Mucosa of descending colon (tissue), 3 donors: ENCODE results near the gene FHL5. TPM values are rescaled to one million over a fixed set of nuclear protein-coding genes. Genes with fewer than 3 reads are reported as not detected.

ENCODE experiments used
- ATAC-seq: fragments of 200-7000 bp; cut with Tn5 transposase; one replicate; pipeline ENCODE4 v1.9.1; 2020; ENCODE audit warnings: mild to moderate bottlenecking, moderate library complexity
- DNase-seq, 3 donors: peaks; one replicate each; pipeline ENCODE4 v3.0.0-alpha.2; 2020
- H3K36me3 ChIP-seq: fragments of 200-600 bp; one replicate; pipeline ENCODE4 v1.8.0; 2021; ENCODE audit warnings: low read depth, mild to moderate bottlenecking
- H3K4me1 ChIP-seq: fragments of 200-600 bp; one replicate; pipeline ENCODE4 v1.8.0; 2021; ENCODE audit warnings: low read depth, mild to moderate bottlenecking
- H3K4me3 ChIP-seq: fragments of 200-600 bp; one replicate; pipeline ENCODE4 v1.8.0; 2021; ENCODE audit warnings: mild to moderate bottlenecking
- H3K9me3 ChIP-seq: fragments of 200-600 bp; one replicate; pipeline ENCODE4 v1.8.0; 2021; ENCODE audit warnings: mild to moderate bottlenecking
- intact Hi-C, 2 donors: fragments of 100-400 bp; cut with DNase I in 1 of 2; cut with micrococcal nuclease in 1 of 2; formaldehyde crosslinking; loops; one replicate each; pipeline versions ENCODE4 v1.11.0 to v1.11.1; 2022; cut with DNase I, micrococcal nuclease
- total RNA-seq, 3 donors: library from RNA; stranded (reverse); fragmentation: NEBNext Ultra II Directional in 2 of 3; extraction: Animal tissue kit (Norgen Biotek cat#: 25700) in 2 of 3; gene quantifications; one replicate each; pipeline versions ENCODE4 v1.2.1 to v1.2.4, GENCODE V29; 2021 to 2023
- TF ChIP-seq, protein P1 (sequence below): fragments of 200-600 bp; IDR thresholded peaks from one replicate; pipeline ENCODE4 v1.8.0; 2022; ENCODE audit warnings: antibody characterized with exemption, mild to moderate bottlenecking
- donor health status: DM: no; HTN: no; CAD: no; lungs with moderate emphysema.
- donor health status: DM: no; HTN: no; CAD: no.
- donor health status: DM: no; HTN: yes; CAD: no.

The FHL5 gene
- total RNA-seq, 3 donors from 2014 or later = 0.69 to 7.2 (median 4.2) TPM

DNA sequence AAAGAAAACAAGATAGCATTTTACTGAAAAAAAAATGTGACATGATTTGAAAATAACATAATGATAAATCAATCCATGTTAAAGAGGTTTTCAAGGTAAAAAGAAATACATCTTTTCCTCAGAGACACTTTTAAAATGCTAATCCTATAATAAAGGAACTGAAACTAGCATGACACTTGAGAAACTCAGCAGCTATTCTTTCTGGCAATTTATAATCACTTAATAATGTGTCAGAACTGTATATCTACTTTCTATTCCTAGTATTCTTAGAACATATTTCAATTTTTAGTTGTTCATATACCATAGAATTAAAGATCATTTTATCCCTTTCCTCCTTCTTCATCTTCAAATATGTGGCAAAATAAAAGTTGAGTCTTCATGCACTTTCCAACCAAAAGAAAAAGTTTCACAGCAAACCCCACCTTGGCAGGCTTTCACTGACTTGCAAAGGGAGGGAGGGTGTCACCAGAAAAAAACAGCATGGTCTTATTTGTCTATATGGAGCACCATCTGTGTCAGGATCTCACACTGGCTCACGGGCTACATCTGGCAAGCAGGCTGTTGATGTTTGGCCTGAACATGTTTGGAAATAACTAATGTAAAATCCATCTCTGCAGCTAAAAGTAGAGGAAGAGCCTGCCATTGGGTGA, 48.5 kb downstream of the FHL5 start:
- intact Hi-C loops = no loop called here
- TF ChIP-seq, protein P1, sequence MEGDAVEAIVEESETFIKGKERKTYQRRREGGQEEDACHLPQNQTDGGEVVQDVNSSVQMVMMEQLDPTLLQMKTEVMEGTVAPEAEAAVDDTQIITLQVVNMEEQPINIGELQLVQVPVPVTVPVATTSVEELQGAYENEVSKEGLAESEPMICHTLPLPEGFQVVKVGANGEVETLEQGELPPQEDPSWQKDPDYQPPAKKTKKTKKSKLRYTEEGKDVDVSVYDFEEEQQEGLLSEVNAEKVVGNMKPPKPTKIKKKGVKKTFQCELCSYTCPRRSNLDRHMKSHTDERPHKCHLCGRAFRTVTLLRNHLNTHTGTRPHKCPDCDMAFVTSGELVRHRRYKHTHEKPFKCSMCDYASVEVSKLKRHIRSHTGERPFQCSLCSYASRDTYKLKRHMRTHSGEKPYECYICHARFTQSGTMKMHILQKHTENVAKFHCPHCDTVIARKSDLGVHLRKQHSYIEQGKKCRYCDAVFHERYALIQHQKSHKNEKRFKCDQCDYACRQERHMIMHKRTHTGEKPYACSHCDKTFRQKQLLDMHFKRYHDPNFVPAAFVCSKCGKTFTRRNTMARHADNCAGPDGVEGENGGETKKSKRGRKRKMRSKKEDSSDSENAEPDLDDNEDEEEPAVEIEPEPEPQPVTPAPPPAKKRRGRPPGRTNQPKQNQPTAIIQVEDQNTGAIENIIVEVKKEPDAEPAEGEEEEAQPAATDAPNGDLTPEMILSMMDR = no peak
- H3K4me3 ChIP-seq = no peak overlapping the region
- no peak for DNase-seq
- no peaks in the 10 kb centered on the region for H3K9me3 ChIP-seq
- no peak for ATAC-seq
- H3K36me3 ChIP-seq = no peaks in the 10 kb centered on the region
- no peaks in the 10 kb centered on the region for H3K4me1 ChIP-seq

DNA sequence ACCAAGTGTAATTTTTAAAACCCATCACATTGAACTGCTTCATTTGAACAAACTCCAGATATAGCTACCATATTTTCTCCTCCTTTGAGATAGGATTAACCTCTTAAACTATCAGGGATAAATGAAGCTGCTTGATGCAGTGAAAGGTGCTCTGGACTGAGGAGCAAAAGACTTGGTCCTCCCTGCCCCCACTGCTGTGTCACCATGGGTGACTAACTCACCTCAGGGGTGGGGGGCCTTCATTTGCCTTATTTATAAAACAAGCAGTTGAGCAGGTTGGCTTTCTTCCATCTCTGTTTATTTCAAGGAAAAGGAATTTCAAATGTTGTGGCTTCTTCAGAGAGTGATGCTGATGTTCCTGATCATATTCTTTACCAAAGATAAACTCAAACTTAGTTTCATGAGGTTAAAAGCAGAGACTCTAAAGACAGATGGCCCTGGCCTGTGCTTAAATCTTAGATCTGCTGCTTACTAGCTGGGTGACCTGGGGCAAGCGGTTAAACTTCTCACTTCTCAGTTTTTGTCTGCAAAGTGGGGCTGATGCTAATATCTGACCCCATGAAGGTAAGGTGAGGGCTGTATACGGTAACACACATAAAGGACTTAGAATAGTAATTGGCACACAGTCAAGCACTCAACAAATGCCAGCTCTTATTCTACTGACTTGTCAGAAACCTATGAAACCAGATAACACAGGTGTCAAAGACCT, 50.5 kb downstream of the FHL5 start:
- intact Hi-C loops = no loop called here
- DNase-seq = no peak
- Histone ChIP-seq H3K4me1 (no peaks in the 10 kb centered on the region), H3K4me3 (no peak overlapping the region), H3K9me3 (no peaks in the 10 kb centered on the region), H3K36me3 (no peaks in the 10 kb centered on the region)
- TF ChIP-seq, protein P1 = no peak
- ATAC-seq = no peak

DNA sequence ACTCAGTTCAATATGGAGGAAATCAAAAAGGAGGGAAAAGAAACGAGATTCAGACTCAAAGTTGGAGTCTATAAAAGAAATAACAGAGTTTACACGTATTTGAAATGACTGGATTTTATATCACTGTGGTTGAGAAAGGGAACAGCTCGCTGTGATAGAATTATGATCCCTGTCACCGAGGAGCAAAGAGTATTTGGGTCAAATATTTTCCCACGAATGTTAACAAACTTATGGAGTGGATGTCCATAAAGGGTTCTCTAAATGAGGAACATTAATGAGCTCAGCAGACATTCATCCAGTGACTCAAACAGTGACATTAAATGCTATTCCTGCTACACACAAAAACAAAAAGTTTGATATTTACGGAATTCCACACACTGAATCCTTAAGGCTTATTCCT, 57.9 kb downstream of the FHL5 start:
- DNase-seq = no peak
- no peak for ATAC-seq
- Histone ChIP-seq H3K4me1 (no peaks in the 10 kb centered on the region), H3K36me3 (no peaks in the 10 kb centered on the region), H3K9me3 (no peaks in the 10 kb centered on the region), H3K4me3 (no peak overlapping the region)
- intact Hi-C loops = no loop called here
- TF ChIP-seq, protein P1 = no peak

DNA sequence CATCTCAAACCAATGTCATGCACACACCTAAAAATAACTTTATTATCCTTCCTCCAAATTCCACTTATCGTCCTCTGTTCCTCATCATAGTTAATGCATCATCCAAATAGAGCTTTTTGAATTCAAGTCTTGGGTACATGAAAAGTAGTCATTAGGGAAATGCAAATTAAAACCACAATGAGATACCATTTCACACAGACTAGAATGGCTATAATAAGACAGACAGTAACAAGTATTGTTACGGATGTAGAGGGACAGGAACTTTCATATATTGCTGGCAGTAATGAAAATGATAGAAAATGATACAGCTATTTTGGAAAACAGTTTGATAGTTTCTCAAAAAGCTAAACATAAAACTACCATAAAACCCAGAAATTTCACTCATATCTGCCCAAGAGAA, 59.1 kb downstream of the FHL5 start:
- H3K4me1 ChIP-seq = no peaks in the 10 kb centered on the region
- ATAC-seq (no peak), DNase-seq (no peak)
- TF ChIP-seq, protein P1 = no peak
- intact Hi-C loops = no loop called here
- H3K36me3 ChIP-seq = no peaks in the 10 kb centered on the region
- no peaks in the 10 kb centered on the region for H3K9me3 ChIP-seq
- no peak overlapping the region for H3K4me3 ChIP-seq

DNA sequence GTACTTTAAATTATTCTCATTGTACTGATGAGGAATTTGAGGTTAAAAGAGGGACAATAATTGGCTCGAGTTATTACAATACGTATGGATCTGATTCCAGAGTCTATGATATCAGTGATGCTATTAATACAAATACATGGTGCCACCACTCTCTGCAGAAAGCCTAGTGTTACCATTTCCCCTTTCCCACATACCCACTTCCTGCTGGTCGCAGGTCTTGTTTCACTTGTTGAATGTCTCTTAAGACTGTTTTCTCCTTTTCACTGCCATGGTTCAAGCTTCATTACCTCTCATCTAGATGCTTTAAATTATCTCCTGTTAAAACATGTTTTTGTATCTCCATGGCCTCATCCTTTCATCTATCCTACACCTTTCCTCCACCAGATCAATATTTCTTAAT, 62.0 kb downstream of the FHL5 start:
- no peaks in the 10 kb centered on the region for H3K9me3 ChIP-seq
- ATAC-seq = no peak

More for the DNA sequence above, 62.0 kb downstream of the FHL5 start:
- intact Hi-C loops = loop anchor here in 1 of 2 donors (5.0 kb wide), 1 partner anchor 432 kb away; no protein-coding TSS in a partner anchor
- TF ChIP-seq, protein P1 = no peak
- H3K4me3 ChIP-seq = no peak overlapping the region
- H3K36me3 ChIP-seq = no peaks in the 10 kb centered on the region
- no peaks in the 10 kb centered on the region for H3K4me1 ChIP-seq
- no peak for DNase-seq
